Activated CD4-positive, alpha-beta T cell treated with anti-CD3 and anti-CD28 coated beads, Interleukin-2, amount 10 ng/mL, durations not matched to agents 24 days and 14 days (primary cell): ENCODE measurements around the gene DCBLD2. TPM values are rescaled to one million over a fixed set of nuclear protein-coding genes. Genes with fewer than 3 reads are reported as not detected.

ENCODE experiments used
- DNase-seq: peaks from one replicate; pipeline ENCODE4 v3.0.0; 2022
- H3K27ac Mint-ChIP-seq: one replicate; pipeline ENCODE4 v1.8.0; 2022; ENCODE audit warnings: mild to moderate bottlenecking, mixed read lengths
- H3K27me3 Mint-ChIP-seq: one replicate; pipeline ENCODE4 v1.8.0; 2022; ENCODE audit warnings: mixed read lengths
- H3K36me3 Mint-ChIP-seq: one replicate; pipeline ENCODE4 v1.8.0; 2022; ENCODE audit warnings: low read depth, mild to moderate bottlenecking, mixed read lengths
- H3K4me1 Mint-ChIP-seq: one replicate; pipeline ENCODE4 v1.8.0; 2021; ENCODE audit warnings: mixed read lengths
- H3K4me3 Mint-ChIP-seq: one replicate; pipeline ENCODE4 v1.8.0; 2022; ENCODE audit warnings: mild to moderate bottlenecking, moderate library complexity, mixed read lengths
- H3K9me3 Mint-ChIP-seq: one replicate; pipeline ENCODE4 v1.8.0; 2021; ENCODE audit warnings: mixed read lengths
- intact Hi-C: fragments of 100-400 bp; cut with micrococcal nuclease; formaldehyde crosslinking; loops from one replicate; pipeline ENCODE4 v1.15.1; 2023
- total RNA-seq: library from RNA; stranded (reverse); gene quantifications from 2 replicates; pipeline ENCODE4 v1.2.3, GENCODE V29; 2022

DCBLD2 gene
- total RNA-seq, 1 donor from 2014 or later = 2.7 TPM

DNA sequence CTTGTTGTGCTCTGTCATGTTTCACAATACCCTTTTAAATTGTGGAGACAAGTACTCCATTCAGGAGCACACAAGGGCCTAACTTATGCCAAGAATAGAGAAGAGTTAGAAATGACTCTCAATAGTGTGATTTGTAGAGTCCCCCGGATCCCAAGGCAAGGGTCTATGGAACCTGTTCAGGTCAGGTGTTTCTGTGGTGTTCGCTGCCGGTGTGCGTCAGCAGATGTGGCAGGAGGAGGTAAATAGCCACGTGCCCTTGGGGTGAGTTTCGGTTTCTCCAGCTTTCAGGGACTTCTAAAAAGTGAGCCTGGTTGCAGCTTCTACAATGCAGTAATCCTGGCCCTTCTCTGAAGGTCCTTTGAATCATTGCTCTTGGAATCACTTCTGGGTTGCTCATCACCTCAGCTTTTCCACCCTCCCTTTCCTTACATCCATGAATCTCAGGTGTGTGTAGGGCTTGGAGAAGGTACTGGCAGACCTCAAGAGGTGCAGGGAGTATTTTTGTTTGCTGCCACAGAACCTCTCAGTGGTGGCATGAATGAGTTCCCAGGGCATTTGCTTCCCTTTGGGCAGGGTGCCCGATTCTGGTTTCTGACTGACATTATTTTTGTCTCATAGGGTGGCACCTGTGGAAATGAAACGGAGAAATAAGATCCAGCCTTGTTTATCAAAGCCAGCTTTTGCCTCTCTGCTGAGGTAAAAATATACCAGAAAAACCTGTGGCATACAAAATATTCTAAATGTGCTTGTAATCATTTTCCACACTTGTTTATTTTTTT, 131.0 kb downstream of the DCBLD2 start:
- Mint-ChIP-seq H3K27ac (no peak overlapping the region), H3K36me3 (no peaks in the 10 kb centered on the region), H3K27me3 (peaks cover 10% of the 10 kb centered on the region), H3K9me3 (no peaks in the 10 kb centered on the region), H3K4me3 (no peak overlapping the region), H3K4me1 (peaks cover 2% of the 10 kb centered on the region)
- intact Hi-C loops = no loop called here
- DNase-seq = peak; percentile 68

DNA sequence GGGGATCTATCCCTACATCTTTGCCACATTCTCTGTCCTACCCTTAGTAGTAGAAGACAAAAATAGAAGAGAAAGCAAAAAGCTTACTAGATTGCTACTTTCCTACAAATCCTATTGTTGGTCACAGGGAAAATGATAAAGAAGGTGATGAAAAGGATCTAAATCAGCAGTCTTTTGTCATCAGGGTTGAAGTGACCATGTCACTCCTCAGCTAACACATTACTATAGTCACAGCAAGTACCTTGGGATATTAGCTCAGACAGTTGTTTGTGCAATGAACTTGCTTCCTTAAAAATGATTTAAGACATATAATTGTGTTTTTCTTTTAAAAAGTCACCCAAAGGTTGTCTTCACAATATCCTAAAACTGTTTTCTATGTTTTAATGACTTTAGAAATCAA, 132.0 kb downstream of the DCBLD2 start:
- H3K27me3 Mint-ChIP-seq = peaks cover 10% of the 10 kb centered on the region
- H3K36me3 Mint-ChIP-seq = no peaks in the 10 kb centered on the region
- no peaks in the 10 kb centered on the region for H3K9me3 Mint-ChIP-seq
- no peak overlapping the region for H3K27ac Mint-ChIP-seq
- H3K4me3 Mint-ChIP-seq = no peak overlapping the region
- intact Hi-C loops = no loop called here
- DNase-seq = no peak
- peaks cover 2% of the 10 kb centered on the region for H3K4me1 Mint-ChIP-seq

DNA sequence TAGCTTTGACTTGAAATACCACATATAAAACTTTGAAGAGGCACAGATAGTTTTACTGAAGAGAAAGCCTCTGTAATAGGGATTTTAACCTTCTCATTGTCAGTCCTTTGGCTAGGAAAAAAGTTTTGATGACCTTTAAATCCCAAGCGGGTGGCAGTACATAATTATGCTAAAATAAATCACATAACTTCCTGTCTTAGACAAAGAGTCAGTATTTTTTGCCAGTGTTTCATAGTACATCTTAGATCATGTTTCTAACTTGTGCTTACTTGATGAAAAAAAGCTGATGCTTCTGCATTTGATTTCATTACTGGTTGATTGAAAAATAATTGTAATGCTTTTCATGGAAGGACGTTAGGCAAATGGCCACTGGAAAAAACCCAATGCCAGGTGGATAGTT, 132.5 kb downstream of the DCBLD2 start:
- Mint-ChIP-seq H3K27ac (no peak overlapping the region), H3K4me3 (no peak overlapping the region), H3K36me3 (no peaks in the 10 kb centered on the region), H3K4me1 (peaks cover 2% of the 10 kb centered on the region), H3K9me3 (no peaks in the 10 kb centered on the region), H3K27me3 (peaks cover 10% of the 10 kb centered on the region)
- intact Hi-C loops = no loop called here
- DNase-seq = no peak

DNA sequence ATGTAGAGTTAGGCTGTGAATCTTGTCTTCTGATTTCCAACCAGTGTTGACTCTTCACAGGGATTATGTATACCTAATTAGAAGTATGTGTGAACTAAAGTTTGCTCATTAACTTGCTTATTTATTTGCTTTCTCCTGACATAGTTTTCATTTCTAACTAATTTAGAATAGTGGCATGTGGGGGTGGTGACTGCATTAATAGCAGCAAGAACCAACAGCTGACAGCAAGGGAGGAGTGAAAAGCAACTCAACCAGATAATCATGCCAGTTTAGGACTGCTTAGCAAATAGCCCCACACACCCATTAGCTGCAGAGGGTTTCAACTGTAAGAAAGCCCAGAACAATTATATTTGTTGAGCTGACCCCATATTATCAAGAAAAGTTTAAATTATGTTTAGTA, 134.6 kb downstream of the DCBLD2 start:
- Mint-ChIP-seq H3K27me3 (peaks cover 16% of the 10 kb centered on the region), H3K4me1 (peaks cover 2% of the 10 kb centered on the region), H3K27ac (no peak overlapping the region), H3K4me3 (no peak overlapping the region), H3K36me3 (no peaks in the 10 kb centered on the region), H3K9me3 (no peaks in the 10 kb centered on the region)
- intact Hi-C loops = no loop called here
- DNase-seq = no peak

DNA sequence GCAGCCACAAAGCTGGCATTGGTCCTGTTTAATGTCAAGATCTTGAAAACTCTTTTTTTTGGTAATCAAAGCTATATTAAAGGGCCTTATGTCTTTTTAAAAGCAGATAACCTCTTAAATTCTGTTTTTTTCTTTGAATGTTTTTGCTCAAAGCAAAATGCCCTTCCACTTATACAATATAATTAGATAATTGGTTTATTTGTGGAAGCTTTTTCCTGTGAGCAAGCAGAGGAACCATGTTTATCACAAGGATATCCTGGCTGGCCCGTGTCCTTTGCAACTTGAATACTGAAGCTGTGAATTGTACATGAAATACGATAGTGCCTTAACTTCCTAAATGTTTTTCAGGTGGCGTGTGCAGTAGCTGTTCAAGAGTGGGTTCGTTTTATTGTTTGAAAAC, 135.8 kb downstream of the DCBLD2 start:
- Mint-ChIP-seq H3K36me3 (no peaks in the 10 kb centered on the region), H3K27me3 (peaks cover 13% of the 10 kb centered on the region), H3K9me3 (no peaks in the 10 kb centered on the region), H3K4me3 (no peak overlapping the region), H3K4me1 (peaks cover 2% of the 10 kb centered on the region), H3K27ac (no peak overlapping the region)
- no peak for DNase-seq
- intact Hi-C loops = no loop called here

DNA sequence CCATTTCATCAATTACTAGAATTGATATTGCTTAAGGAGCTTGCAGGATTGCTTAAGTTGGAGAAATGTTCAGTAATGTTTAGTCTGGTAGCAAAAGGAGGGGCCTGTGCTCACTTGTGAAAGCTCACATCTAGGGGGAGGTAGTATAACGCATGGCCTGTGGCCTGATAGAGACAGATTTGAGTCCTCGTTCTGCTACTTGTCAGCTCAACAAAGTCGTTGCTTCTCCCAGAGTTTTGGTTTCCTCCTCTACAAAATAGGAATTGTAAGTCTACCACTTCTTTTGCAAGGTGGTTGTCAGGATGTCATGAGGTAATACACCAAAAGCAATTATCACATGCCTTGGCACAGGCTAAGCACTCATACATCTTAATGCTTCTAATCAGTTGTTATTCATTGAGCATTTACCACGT, 137.0 kb downstream of the DCBLD2 start:
- DNase-seq = no peak
- no peak overlapping the region for H3K4me3 Mint-ChIP-seq

DNA sequence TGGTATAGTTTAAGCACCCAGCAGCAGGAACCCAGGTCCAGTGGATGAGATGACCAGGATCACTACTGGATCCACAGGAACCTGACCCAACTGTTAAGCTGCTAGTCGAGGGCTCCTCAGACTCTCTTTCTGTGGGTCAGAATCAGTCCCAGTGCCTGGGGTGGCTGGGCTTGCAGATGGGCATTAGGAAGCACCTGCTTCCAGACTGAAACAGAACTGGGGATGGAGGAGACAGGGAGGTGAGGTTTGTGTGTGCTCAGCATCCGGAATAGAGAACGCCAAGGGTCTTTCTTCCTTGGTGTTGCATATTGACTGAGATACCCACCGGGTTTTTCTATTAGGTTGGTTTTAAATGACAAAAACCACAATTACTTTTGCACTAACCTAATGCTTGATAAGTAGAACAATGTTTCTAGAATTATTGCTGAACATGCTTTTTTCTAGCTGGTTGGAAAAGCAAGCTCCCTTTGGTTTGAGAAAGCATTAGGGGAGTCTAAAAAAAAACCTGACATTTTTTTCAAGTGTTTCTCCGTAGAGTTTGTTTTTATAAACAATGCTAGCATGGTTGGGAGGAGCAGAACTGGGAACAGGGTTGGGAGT, 137.6 kb downstream of the DCBLD2 start:
- intact Hi-C loops = no loop called here
- Mint-ChIP-seq H3K9me3 (no peaks in the 10 kb centered on the region), H3K36me3 (no peaks in the 10 kb centered on the region), H3K4me1 (no peaks in the 10 kb centered on the region), H3K4me3 (no peak overlapping the region), H3K27ac (no peak overlapping the region), H3K27me3 (peaks cover 20% of the 10 kb centered on the region)
- DNase-seq = no peak

More for the DNA sequence above, 137.0 kb downstream of the DCBLD2 start:
- no peaks in the 10 kb centered on the region for H3K36me3 Mint-ChIP-seq
- H3K27me3 Mint-ChIP-seq = peaks cover 18% of the 10 kb centered on the region
- intact Hi-C loops = no loop called here
- no peak overlapping the region for H3K27ac Mint-ChIP-seq
- H3K4me1 Mint-ChIP-seq = no peaks in the 10 kb centered on the region
- no peaks in the 10 kb centered on the region for H3K9me3 Mint-ChIP-seq

DNA sequence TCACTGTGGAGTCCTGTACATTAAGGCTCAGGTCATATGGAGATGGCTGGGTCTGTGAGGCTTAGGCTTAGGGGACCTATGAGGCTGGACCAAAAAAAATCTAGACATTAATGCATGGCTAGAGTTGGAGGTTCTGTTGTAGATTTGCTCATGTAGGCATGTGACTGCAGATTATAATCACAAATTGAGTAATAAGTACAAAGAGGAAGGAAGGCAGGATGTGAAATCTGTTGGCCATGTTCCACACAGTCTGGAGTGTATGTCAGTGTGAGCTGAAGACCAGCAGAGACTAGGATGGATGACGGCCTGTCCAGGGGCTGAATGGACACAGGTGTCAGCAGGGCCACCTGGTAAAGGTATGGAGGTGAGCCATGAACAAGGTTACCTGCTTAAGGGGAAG, 138.4 kb downstream of the DCBLD2 start, which contains the start of gene ST3GAL6:
ST3GAL6 (plus strand) TSS at position 265 of the 400 bp plus-strand sequence. CDS start 5,101 bp downstream, outside the sequence.
- Mint-ChIP-seq H3K36me3 (no peaks in the 10 kb centered on the region), H3K9me3 (no peaks in the 10 kb centered on the region), H3K27ac (no peak within 1 kb of the TSS), H3K27me3 (peaks cover 17% of the 10 kb centered on the region), H3K4me3 (no peak within 1 kb of the TSS), H3K4me1 (no peaks in the 10 kb centered on the region)
- no peak for DNase-seq
- intact Hi-C loops = no loop called here

DNA sequence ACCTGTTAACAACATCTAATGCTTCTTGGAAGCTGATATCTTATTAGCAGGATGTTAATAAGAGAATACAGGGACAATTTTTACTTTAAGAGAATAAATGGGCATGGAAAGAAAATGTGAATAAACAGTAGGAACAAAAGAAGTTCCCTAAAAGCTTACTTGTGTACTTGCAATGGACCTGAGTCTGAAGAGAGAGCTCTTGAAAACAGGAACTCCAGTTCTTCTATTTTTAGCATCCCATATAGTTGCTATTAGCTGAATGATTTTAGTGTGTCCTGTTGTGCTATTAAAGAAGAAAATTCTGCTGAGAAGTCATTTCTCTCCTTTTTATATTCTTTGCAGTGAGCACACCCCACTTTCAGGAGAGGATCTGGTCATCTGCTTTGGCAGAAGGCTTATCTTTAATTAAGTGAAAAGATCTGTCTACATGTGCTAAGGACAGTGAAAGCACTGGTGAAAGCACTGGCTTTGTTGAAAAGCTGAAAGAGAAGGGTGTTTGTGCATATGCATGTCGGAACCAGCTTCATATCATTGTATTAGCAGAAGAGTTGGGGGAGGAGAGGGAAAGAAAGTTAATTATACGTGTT, 139.8 kb downstream of the DCBLD2 start:
- H3K9me3 Mint-ChIP-seq = no peaks in the 10 kb centered on the region
- no peaks in the 10 kb centered on the region for H3K4me1 Mint-ChIP-seq
- intact Hi-C loops = no loop called here
- H3K36me3 Mint-ChIP-seq = no peaks in the 10 kb centered on the region
- H3K27me3 Mint-ChIP-seq = peaks cover 15% of the 10 kb centered on the region
- no peak overlapping the region for H3K27ac Mint-ChIP-seq
- DNase-seq = no peak
- H3K4me3 Mint-ChIP-seq = no peak overlapping the region

DNA sequence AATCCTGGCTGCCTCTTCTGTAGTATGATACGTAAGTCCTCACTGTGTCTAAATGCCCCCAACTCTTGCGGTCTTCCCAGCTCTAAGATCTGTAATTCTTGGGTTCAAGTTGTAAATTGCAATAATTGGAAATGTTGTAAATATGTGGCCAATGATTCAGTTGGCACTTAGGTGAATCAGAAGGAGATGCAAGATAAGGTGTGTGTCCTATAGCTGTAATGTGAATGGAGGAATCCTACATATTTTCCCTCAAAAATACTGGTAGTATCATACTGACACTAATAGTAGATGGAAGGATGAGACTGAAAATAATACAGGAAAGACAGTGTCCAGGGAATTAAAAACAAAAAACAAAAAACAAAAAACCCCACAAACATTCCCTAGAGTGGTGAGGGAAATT, 141.9 kb downstream of the DCBLD2 start:
- intact Hi-C loops = no loop called here

DNA sequence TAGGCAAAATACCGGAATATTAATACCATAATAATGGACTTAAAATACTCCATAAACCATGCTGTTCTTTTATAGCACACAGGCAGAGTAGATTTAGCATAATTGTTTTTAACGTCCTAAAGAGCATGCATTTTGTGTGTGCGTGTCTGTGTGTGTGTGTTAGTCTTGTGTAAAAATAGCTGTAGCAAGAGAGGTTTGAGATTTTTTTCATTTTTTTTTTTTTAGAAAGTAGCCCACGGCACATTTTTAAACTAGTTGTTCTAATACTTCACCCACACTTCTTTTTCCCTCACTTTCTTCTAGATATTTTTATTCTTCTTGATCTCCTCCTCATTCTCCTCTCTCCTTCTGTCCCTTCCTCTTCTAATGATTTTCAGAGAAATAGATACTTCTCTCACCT, 145.9 kb downstream of the DCBLD2 start:
- H3K9me3 Mint-ChIP-seq = no peaks in the 10 kb centered on the region
- DNase-seq = no peak
- no peak overlapping the region for H3K27ac Mint-ChIP-seq
- H3K27me3 Mint-ChIP-seq = peaks cover 16% of the 10 kb centered on the region
- H3K4me3 Mint-ChIP-seq = no peak overlapping the region
- H3K4me1 Mint-ChIP-seq = no peaks in the 10 kb centered on the region
- no peaks in the 10 kb centered on the region for H3K36me3 Mint-ChIP-seq
- intact Hi-C loops = no loop called here

More for the DNA sequence above, 141.9 kb downstream of the DCBLD2 start:
- no peak for DNase-seq
- H3K4me1 Mint-ChIP-seq = no peaks in the 10 kb centered on the region
- H3K9me3 Mint-ChIP-seq = no peaks in the 10 kb centered on the region
- H3K4me3 Mint-ChIP-seq = no peak overlapping the region
- H3K27me3 Mint-ChIP-seq = peaks cover 18% of the 10 kb centered on the region
- no peak overlapping the region for H3K27ac Mint-ChIP-seq
- no peaks in the 10 kb centered on the region for H3K36me3 Mint-ChIP-seq

DNA sequence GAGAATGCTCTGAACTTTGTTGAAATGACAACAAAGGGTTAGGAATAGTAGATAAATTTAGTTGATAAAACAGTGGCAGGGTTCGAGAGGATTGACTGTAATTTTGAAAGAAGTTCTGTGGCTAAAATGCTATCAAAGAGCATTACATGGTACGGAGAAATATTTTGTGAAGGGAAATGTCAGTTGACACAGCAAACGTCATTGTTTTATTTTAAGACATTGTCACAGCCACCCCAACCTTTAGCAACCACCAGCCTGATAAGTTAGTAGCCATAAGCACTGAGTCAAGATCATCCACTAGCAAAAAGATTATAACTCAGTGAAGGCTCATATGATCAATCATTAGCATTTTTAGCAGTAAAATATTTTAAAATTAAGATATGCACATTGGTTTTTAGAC, 147.0 kb downstream of the DCBLD2 start:
- intact Hi-C loops = no loop called here
- no peaks in the 10 kb centered on the region for H3K9me3 Mint-ChIP-seq
- DNase-seq = no peak
- H3K27ac Mint-ChIP-seq = no peak overlapping the region
- H3K4me1 Mint-ChIP-seq = no peaks in the 10 kb centered on the region
- peaks cover 11% of the 10 kb centered on the region for H3K27me3 Mint-ChIP-seq
- no peaks in the 10 kb centered on the region for H3K36me3 Mint-ChIP-seq
- H3K4me3 Mint-ChIP-seq = no peak overlapping the region

DNA sequence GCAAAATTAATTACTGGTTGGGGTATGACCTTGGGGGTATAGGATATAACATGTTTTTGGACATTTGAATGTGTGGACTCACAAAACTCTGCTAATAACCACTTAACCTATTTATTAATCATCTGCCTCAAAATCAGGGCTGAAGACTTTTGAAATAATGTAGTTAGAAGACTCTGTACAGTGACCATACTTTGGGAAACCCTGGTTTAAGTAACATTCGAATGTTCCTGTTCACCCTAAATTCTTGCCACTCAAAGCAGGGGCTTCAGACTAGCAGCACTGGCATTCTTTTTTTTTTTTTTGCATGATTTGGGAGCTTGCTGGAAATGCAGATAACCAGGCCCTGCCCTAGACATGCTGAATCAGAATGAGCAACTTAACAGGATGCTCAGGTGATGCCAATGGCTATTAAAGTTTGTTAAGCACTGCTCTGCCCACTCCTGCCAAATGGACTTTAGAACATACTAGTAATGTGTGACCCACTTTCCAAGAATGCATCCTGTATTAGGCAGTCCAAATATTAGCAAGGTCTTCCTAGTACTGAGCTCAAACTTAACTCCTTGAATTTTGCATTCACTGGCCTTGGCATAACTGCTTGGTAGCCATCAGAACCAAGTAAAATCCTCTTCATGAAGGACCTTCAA, 151.1 kb downstream of the DCBLD2 start:
- no peaks in the 10 kb centered on the region for H3K4me1 Mint-ChIP-seq

DNA sequence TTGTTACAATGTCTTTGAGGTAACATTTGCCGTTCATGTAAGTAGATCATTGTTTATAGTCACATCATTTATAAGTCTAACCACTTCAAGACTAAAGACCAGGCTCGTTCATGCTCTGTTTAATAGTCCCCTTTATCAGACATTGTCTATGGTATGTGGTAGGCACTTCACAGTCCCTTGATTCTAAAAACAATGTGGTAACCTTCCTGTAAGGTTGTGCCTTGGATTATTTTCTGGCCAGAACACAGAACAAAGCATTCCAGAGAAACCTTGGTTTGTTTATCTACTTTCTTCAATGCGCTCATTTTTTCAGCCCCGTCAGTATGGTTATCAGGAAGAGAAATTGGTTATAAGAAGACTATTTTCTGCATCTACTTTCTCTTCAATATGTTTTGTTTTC, 154.6 kb downstream of the DCBLD2 start:
- intact Hi-C loops = no loop called here

More for the DNA sequence above, 151.1 kb downstream of the DCBLD2 start:
- Mint-ChIP-seq H3K27ac (no peak overlapping the region), H3K27me3 (peaks cover 12% of the 10 kb centered on the region), H3K36me3 (no peaks in the 10 kb centered on the region), H3K9me3 (no peaks in the 10 kb centered on the region), H3K4me3 (no peak overlapping the region)
- intact Hi-C loops = no loop called here
- no peak for DNase-seq

More for the DNA sequence above, 154.6 kb downstream of the DCBLD2 start:
- Mint-ChIP-seq H3K27me3 (peaks cover 19% of the 10 kb centered on the region), H3K27ac (no peak overlapping the region), H3K4me1 (no peaks in the 10 kb centered on the region), H3K4me3 (no peak overlapping the region), H3K9me3 (no peaks in the 10 kb centered on the region), H3K36me3 (no peaks in the 10 kb centered on the region)
- DNase-seq = no peak
